CD8-positive, alpha-beta memory T cell (primary cell): ENCODE measurements around the gene CPNE7. TPM values are rescaled to one million over a fixed set of nuclear protein-coding genes. Genes with fewer than 3 reads are reported as not detected.

Experiments
- CTCF ChIA-PET: fragments of 350-600 bp; sonication (Branson Sonifier 250); formaldehyde crosslinking; loops from one replicate; lab custom pipeline; 2021; ENCODE audit warnings: antibody characterized with exemption; lab: Charles Lee
- POLR2A ChIA-PET: fragments of 350-600 bp; sonication (Branson Sonifier 250); formaldehyde crosslinking; loops from one replicate; lab custom pipeline; 2021; ENCODE audit warnings: antibody characterized with exemption; lab: Charles Lee
- DNase-seq, 5 donors: peaks; one replicate each; pipeline versions ENCODE4 v3.0.0 to v3.0.0-alpha.2; 2020 to 2022; ENCODE audit warnings: mixed read lengths in 1 of 5
- H3K27ac ChIP-seq: one replicate; pipeline ENCODE4 v1.7.0; 2013; ENCODE audit warnings: low read depth, mild to moderate bottlenecking, low read length, moderate library complexity
- H3K27me3 ChIP-seq: 2 replicates; pipeline ENCODE4 v1.7.0; 2013; ENCODE audit warnings: low read length, mild to moderate bottlenecking; ENCODE audit not compliant: insufficient read depth, poor library complexity, severe bottlenecking
- H3K36me3 ChIP-seq: 2 replicates; pipeline ENCODE4 v1.7.0; 2013; ENCODE audit warnings: mild to moderate bottlenecking, low read length, moderate library complexity; ENCODE audit not compliant: insufficient read depth
- H3K4me1 ChIP-seq: 2 replicates; pipeline ENCODE4 v1.7.0; 2013; ENCODE audit warnings: mild to moderate bottlenecking, low read length, moderate library complexity; ENCODE audit not compliant: insufficient read depth
- H3K4me3 ChIP-seq: 2 replicates; pipeline ENCODE4 v1.7.0; 2013; ENCODE audit warnings: mild to moderate bottlenecking, low read length
- H3K9me3 ChIP-seq: 2 replicates; pipeline ENCODE4 v1.7.0; 2013; ENCODE audit warnings: mild to moderate bottlenecking, low read length
- H3K27ac Mint-ChIP-seq, 8 donors: one replicate each; pipeline ENCODE4 v1.8.0; 2020 to 2021; ENCODE audit warnings: mixed read lengths in 8 of 8, mild to moderate bottlenecking in 6 of 8, inconsistent platforms in 3 of 8, moderate library complexity in 3 of 8
- H3K27me3 Mint-ChIP-seq, 2 donors: one replicate each; pipeline ENCODE4 v1.8.0; 2020 to 2021; ENCODE audit warnings: mixed read lengths in 2 of 2, mild to moderate bottlenecking in 1 of 2, moderate library complexity in 1 of 2
- H3K36me3 Mint-ChIP-seq, 3 donors: one replicate each; pipeline ENCODE4 v1.8.0; 2020 to 2021; ENCODE audit warnings: mixed read lengths in 3 of 3, inconsistent platforms in 1 of 3, mild to moderate bottlenecking in 1 of 3
- H3K4me1 Mint-ChIP-seq, 3 donors: one replicate each; pipeline ENCODE4 v1.8.0; 2020 to 2021; ENCODE audit warnings: mixed read lengths in 3 of 3, inconsistent platforms in 1 of 3, mild to moderate bottlenecking in 1 of 3
- H3K4me3 Mint-ChIP-seq, 7 donors: one replicate each; pipeline ENCODE4 v1.8.0; 2020 to 2021; ENCODE audit warnings: mixed read lengths in 7 of 7, mild to moderate bottlenecking in 6 of 7, moderate library complexity in 4 of 7, inconsistent platforms in 2 of 7
- H3K9me3 Mint-ChIP-seq, 5 donors: one replicate each; pipeline ENCODE4 v1.8.0; 2020 to 2022; ENCODE audit warnings: mixed read lengths in 5 of 5, mild to moderate bottlenecking in 3 of 5, moderate library complexity in 2 of 5, inconsistent platforms in 1 of 5
- polyA plus RNA-seq: library from polyadenylated mRNA; unstranded; fragments of 300-500 nt; fragmentation: Illumina TruSeq; gene quantifications from one replicate; pipeline ENCODE4 v1.2.3, GENCODE V29; 2021
- total RNA-seq, 2 experiments: library from RNA; stranded (reverse); gene quantifications; one replicate each; pipeline ENCODE4 v1.2.3, GENCODE V29; 2021

The CPNE7 gene
- total and polyA plus RNA-seq, 3 experiments from 2014 or later = 3.2 to 12.9 (median 6.1) TPM

DNA sequence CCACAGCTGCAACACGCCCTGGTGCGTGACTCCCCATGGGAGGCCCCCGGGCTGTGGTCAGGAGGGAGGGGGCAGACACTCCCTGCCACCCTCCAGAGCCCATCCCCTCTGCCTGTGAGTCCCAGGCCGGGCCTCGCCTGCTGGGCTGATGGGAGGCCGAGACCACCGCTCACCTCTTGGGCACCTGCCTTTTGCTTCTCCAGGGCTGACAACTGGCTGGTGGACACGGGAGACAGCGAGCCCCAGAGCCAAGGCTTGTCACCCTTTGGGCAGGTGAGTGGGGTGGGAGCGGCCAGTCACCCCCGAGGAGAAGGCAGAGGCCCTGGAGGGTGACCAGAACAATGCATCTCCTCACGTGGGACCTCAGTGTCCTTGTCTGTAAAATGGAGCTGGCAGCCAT, 61.1 kb downstream of the CPNE7 start:
- no peak overlapping the region for H3K27ac ChIP-seq
- H3K27me3 ChIP-seq = no peaks in the 10 kb centered on the region
- Mint-ChIP-seq H3K4me3 (no peak overlapping the region), H3K9me3 (no peaks in the 10 kb centered on the region), H3K36me3 (no peaks in the 10 kb centered on the region), H3K4me1 (peaks cover 5 to 13% (median 11%) of the 10 kb centered on the region in 3 donors), H3K27ac (peak overlapping the region in 1 of 8 donors; percentile 70), H3K27me3 (peaks cover 0 to 2% of the 10 kb centered on the region in 2 donors)
- peaks cover 8% of the 10 kb centered on the region for H3K4me1 ChIP-seq
- H3K36me3 ChIP-seq = no peaks in the 10 kb centered on the region
- CTCF ChIA-PET = no interaction called here
- no peak for DNase-seq
- H3K4me3 ChIP-seq = no peak overlapping the region
- POLR2A ChIA-PET = no interaction called here
- H3K9me3 ChIP-seq = no peaks in the 10 kb centered on the region

- peaks cover 0 to 2% of the 10 kb centered on the region in 2 donors for H3K27me3 Mint-ChIP-seq
- POLR2A ChIA-PET = no interaction called here
These were observed 61.8 kb downstream of the CPNE7 start for GRCh38 chr16:89637379-89637778.

DNA sequence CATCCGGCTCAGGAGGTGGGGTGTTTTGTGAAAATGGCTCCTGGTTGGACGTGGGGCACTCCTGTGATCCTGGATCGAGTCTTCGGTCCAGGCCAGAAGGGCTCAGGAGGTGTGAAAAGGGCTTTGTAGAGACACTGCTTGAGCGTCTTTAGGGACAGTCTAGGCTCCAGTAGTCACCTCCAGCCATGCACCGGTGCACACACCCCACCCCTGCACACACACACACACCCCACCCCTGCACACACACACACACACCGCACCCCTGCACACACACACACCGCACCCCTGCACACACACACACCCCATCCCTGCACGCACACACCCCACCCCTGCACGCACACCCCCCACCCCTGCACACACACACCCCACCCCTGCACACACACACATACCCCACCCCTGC, 62.9 kb downstream of the CPNE7 start:
- Mint-ChIP-seq H3K4me1 (peaks cover 5 to 13% (median 11%) of the 10 kb centered on the region in 3 donors), H3K27me3 (peaks cover 0 to 2% of the 10 kb centered on the region in 2 donors), H3K9me3 (no peaks in the 10 kb centered on the region), H3K27ac (no peak overlapping the region), H3K4me3 (no peak overlapping the region), H3K36me3 (no peaks in the 10 kb centered on the region)
- Histone ChIP-seq H3K4me3 (no peak overlapping the region), H3K27me3 (no peaks in the 10 kb centered on the region), H3K9me3 (no peaks in the 10 kb centered on the region), H3K27ac (no peak overlapping the region), H3K4me1 (peaks cover 8% of the 10 kb centered on the region), H3K36me3 (no peaks in the 10 kb centered on the region)
- no peak for DNase-seq
- ChIA-PET POLR2A (no interaction called here), CTCF (no interaction called here)

More at GRCh38 chr16:89637379-89637778, 61.8 kb downstream of the CPNE7 start:
- Histone ChIP-seq H3K36me3 (no peaks in the 10 kb centered on the region), H3K4me1 (peaks cover 8% of the 10 kb centered on the region), H3K27ac (no peak overlapping the region), H3K27me3 (no peaks in the 10 kb centered on the region), H3K4me3 (no peak overlapping the region), H3K9me3 (no peaks in the 10 kb centered on the region)
- Mint-ChIP-seq H3K36me3 (no peaks in the 10 kb centered on the region), H3K4me1 (peaks cover 5 to 13% (median 11%) of the 10 kb centered on the region in 3 donors), H3K4me3 (no peak overlapping the region), H3K9me3 (no peaks in the 10 kb centered on the region), H3K27ac (no peak overlapping the region)
- CTCF ChIA-PET = no interaction called here
- DNase-seq = no peak

DNA sequence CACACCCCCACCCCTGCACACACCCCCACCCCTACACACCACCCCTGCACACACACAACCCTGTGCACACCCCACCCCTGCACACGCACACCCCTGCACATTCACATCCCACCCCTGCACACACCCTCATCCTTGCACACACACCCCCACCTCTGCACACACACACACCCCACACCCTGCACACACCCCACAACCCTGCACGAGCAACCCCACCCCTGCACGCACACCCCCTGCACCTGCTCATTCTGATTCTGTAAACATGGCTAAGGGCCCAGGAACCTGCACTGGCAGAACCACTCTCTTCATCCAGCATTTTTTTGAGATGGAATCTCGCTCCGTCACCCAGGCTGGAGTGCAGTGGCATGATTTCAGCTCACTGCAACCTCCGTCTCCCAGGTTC, 63.8 kb downstream of the CPNE7 start:
- H3K36me3 Mint-ChIP-seq = peaks cover 0 to 8% (median 0%) of the 10 kb centered on the region in 3 donors
- H3K4me1 Mint-ChIP-seq = peaks cover 5 to 13% (median 11%) of the 10 kb centered on the region in 3 donors
- Histone ChIP-seq H3K27ac (no peak overlapping the region), H3K9me3 (no peaks in the 10 kb centered on the region), H3K27me3 (no peaks in the 10 kb centered on the region), H3K4me1 (peaks cover 8% of the 10 kb centered on the region), H3K4me3 (no peak overlapping the region), H3K36me3 (no peaks in the 10 kb centered on the region)
- CTCF ChIA-PET = no interaction called here
- H3K27me3 Mint-ChIP-seq = peaks cover 0 to 2% of the 10 kb centered on the region in 2 donors
- H3K4me3 Mint-ChIP-seq = no peak overlapping the region
- H3K9me3 Mint-ChIP-seq = no peaks in the 10 kb centered on the region
- DNase-seq = no peak
- peak overlapping the region in 1 of 8 donors; percentile 71 for H3K27ac Mint-ChIP-seq
- POLR2A ChIA-PET = interaction anchor here (0.6 kb wide), 1 partner anchor 249 kb away, joined by 4 read pairs; no protein-coding TSS in a partner anchor

DNA sequence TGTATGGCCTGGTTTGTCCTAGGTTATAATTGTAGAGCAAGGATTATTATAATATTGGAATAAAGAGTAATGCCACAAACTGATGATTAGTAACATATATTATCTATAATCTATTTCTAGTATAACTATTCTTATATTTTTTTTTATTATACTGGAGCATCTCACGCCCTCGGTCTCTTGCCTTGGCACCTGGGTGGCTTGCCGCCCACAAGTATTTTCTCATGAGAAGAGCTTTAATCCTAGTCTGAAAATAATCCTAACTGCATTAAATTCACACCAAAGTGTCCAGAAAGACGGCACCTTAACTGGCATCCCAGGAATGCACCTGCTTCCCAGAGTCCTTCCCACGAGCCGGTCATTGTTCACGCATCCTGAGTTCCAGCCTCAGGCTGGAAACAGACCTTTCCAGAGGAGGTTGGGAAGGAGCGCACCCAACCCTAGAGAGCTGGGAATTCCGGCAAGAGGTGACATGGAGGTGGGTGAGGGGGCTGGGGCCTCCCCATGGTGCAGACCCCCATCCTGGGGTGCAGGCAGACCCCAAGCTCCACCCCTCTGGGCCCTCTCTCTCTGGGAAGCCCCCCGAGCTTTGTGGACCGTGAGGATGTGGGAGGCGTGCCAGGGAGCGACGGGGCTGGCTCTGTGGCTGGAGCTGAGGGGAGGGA, 66.0 kb downstream of the CPNE7 start:
- no peaks in the 10 kb centered on the region for H3K9me3 Mint-ChIP-seq
- ChIA-PET CTCF (interaction anchor here (0.6 to 1.5 kb wide), 8 partner anchors 8 to 134 kb away, joined by 3 to 6 read pairs (median 3); partner anchors contain the start of gene CPNE7), POLR2A (interaction anchor here (0.6 kb wide), 1 partner anchor 21 kb away, joined by 3 read pairs; no protein-coding TSS in a partner anchor)
- Histone ChIP-seq H3K9me3 (no peaks in the 10 kb centered on the region), H3K4me3 (no peak overlapping the region), H3K36me3 (peaks cover 14% of the 10 kb centered on the region), H3K27me3 (no peaks in the 10 kb centered on the region), H3K4me1 (peaks cover 8% of the 10 kb centered on the region), H3K27ac (no peak overlapping the region)
- peaks cover 5 to 13% (median 11%) of the 10 kb centered on the region in 3 donors for H3K4me1 Mint-ChIP-seq
- no peaks in the 10 kb centered on the region for H3K27me3 Mint-ChIP-seq
- peak overlapping the region in 4 of 8 donors; percentile 33 to 64 (median 50) for H3K27ac Mint-ChIP-seq
- peaks cover 0 to 30% (median 2%) of the 10 kb centered on the region in 3 donors for H3K36me3 Mint-ChIP-seq
- DNase-seq = no peak
- H3K4me3 Mint-ChIP-seq = peak overlapping the region in 4 of 7 donors; percentile 9 to 77 (median 43)

DNA sequence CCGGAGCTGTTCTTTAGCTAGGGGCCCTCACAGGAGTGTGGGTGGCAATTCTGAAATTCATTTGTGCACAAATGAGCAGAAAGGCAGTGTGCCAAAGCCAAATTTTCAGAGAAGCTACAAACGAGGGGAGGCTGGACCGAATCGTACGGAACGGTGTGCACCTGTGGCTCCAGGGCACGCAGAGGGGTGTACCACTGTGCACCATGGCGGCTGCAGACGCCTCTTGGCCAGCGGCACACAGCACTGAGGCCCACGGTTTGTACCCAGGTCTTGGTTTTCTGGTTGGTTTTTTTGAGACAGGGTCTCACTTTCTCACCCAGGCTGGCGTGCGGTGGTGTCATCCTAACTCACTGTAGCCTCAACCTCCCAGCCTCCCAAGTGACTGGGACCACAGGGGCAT, 67.0 kb downstream of the CPNE7 start:
- Histone ChIP-seq H3K27me3 (no peaks in the 10 kb centered on the region), H3K4me1 (peaks cover 8% of the 10 kb centered on the region), H3K9me3 (no peaks in the 10 kb centered on the region), H3K36me3 (peaks cover 19% of the 10 kb centered on the region), H3K27ac (no peak overlapping the region), H3K4me3 (no peak overlapping the region)
- Mint-ChIP-seq H3K4me3 (no peak overlapping the region), H3K27ac (no peak overlapping the region), H3K36me3 (peaks cover 0 to 36% (median 2%) of the 10 kb centered on the region in 3 donors), H3K27me3 (no peaks in the 10 kb centered on the region), H3K4me1 (peaks cover 5 to 13% (median 11%) of the 10 kb centered on the region in 3 donors), H3K9me3 (no peaks in the 10 kb centered on the region)
- DNase-seq = no peak
- ChIA-PET POLR2A (no interaction called here), CTCF (interaction anchor here (0.5 kb wide), 1 partner anchor 10 kb away, joined by 3 read pairs; no protein-coding TSS in a partner anchor)

GRCh38 chr16:89643769-89644300, 68.3 kb downstream of the CPNE7 start:
- Mint-ChIP-seq H3K27me3 (no peaks in the 10 kb centered on the region), H3K27ac (peak overlapping the region in 2 of 8 donors; percentile 48 to 51), H3K9me3 (no peaks in the 10 kb centered on the region), H3K4me1 (peaks cover 5 to 13% (median 11%) of the 10 kb centered on the region in 3 donors), H3K36me3 (peaks cover 0 to 42% (median 2%) of the 10 kb centered on the region in 3 donors), H3K4me3 (no peak overlapping the region)
- H3K27ac ChIP-seq = no peak overlapping the region
- no peaks in the 10 kb centered on the region for H3K9me3 ChIP-seq
- POLR2A ChIA-PET = no interaction called here
- DNase-seq = no peak
- no peaks in the 10 kb centered on the region for H3K27me3 ChIP-seq
- peaks cover 19% of the 10 kb centered on the region for H3K36me3 ChIP-seq
- no peak overlapping the region for H3K4me3 ChIP-seq
- CTCF ChIA-PET = no interaction called here
- peaks cover 8% of the 10 kb centered on the region for H3K4me1 ChIP-seq

GRCh38 chr16:89645122-89645521, 69.6 kb downstream of the CPNE7 start:
- POLR2A ChIA-PET = no interaction called here
- H3K4me3 ChIP-seq = no peak overlapping the region
- Mint-ChIP-seq H3K27ac (no peak overlapping the region), H3K36me3 (peaks cover 0 to 52% (median 3%) of the 10 kb centered on the region in 3 donors), H3K4me3 (no peak overlapping the region), H3K27me3 (peaks cover 0 to 2% of the 10 kb centered on the region in 2 donors), H3K4me1 (peaks cover 5 to 13% (median 11%) of the 10 kb centered on the region in 3 donors), H3K9me3 (no peaks in the 10 kb centered on the region)
- H3K27ac ChIP-seq = no peak overlapping the region
- no peaks in the 10 kb centered on the region for H3K27me3 ChIP-seq
- H3K36me3 ChIP-seq = peaks cover 19% of the 10 kb centered on the region
- CTCF ChIA-PET = no interaction called here
- DNase-seq = no peak
- no peaks in the 10 kb centered on the region for H3K9me3 ChIP-seq
- peaks cover 8% of the 10 kb centered on the region for H3K4me1 ChIP-seq
